HG02973 (cell line): ENCODE results near the gene NUMB.
"Not testable (repeated sequence)": the region's sequence is repeated elsewhere in the genome, so short reads cannot be mapped to it uniquely, and the experiment has no call there.

ENCODE experiments used
- ATAC-seq: cut with Tn5 transposase; IDR thresholded peaks from one replicate; pipeline ENCODE4 v1.9.1; 2021; ENCODE audit warnings: moderate library complexity; ENCODE audit not compliant: unreplicated experiment

NUMB gene

DNA sequence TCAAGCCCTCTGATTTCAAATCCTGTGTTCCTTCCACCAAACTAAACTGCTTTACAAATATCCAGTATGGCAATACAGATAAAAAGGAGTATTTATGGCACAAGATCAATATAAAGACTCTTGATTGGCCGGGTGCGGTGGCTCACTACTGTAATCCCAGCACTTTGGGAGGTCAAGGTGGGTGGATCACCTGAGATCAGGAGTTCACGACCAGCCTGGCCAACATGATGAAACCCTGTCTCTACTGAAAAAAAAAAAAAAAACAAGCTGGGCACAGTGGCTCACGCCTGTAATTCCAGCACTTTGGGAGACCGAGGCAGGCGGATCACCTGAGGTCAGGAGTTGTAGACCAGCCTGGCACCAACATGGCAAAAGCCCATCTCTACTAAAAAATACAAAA, 35.3 kb downstream of the NUMB start:
- not testable (repeated sequence) for ATAC-seq

DNA sequence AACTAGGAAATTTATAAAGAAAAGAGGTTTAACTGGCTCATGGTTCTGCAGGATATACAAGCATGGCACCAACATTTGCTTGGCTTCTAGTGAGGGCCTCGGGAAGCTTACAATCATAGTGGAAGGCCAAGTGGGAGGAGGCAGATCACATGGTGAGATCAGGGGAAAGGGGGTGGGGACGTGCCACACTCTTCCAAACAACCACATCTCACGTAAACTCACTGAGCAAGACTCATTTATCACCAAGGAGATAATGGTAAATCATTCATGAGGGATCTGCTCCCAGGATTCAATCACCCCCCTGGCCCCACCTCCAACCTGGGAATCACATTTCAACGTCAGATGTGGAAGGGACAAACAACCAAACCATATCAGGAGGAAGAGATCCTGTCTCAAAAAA, 35.8 kb downstream of the NUMB start:
- no peak for ATAC-seq

DNA sequence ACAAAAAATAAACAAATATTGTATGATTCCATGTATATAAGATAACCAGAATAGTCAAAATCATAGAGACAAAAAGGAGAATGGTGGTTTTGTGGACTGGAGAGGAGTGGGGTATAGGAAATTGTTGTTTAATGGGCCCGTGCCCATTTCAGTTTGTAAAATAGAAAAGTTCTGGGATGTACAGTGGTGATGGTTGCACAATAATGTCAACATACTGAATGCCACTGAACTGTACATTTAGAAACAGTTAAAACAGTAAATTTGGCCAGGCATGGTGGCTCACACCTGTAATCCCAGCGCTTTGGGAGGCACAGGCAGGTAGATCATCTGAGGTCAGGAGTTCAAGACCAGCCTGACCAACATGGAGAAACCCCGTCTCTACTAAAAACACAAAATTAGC, 40.1 kb downstream of the NUMB start:
- ATAC-seq, result no peak

GRCh38 chr14:73406248-73406647, 52.1 kb downstream of the NUMB start:
- not testable (repeated sequence) for ATAC-seq

GRCh38 chr14:73403181-73403752, 55.1 kb downstream of the NUMB start:
- no peak for ATAC-seq

GRCh38 chr14:73402579-73402978, 55.8 kb downstream of the NUMB start:
- no peak for ATAC-seq

GRCh38 chr14:73397810-73398209, 60.5 kb downstream of the NUMB start:
- ATAC-seq, result no peak

- no peak for ATAC-seq
Observed at GRCh38 chr14:73394317-73394716, 64.0 kb downstream of the NUMB start.

GRCh38 chr14:73393375-73393774, 65.0 kb downstream of the NUMB start:
- ATAC-seq, result no peak

DNA sequence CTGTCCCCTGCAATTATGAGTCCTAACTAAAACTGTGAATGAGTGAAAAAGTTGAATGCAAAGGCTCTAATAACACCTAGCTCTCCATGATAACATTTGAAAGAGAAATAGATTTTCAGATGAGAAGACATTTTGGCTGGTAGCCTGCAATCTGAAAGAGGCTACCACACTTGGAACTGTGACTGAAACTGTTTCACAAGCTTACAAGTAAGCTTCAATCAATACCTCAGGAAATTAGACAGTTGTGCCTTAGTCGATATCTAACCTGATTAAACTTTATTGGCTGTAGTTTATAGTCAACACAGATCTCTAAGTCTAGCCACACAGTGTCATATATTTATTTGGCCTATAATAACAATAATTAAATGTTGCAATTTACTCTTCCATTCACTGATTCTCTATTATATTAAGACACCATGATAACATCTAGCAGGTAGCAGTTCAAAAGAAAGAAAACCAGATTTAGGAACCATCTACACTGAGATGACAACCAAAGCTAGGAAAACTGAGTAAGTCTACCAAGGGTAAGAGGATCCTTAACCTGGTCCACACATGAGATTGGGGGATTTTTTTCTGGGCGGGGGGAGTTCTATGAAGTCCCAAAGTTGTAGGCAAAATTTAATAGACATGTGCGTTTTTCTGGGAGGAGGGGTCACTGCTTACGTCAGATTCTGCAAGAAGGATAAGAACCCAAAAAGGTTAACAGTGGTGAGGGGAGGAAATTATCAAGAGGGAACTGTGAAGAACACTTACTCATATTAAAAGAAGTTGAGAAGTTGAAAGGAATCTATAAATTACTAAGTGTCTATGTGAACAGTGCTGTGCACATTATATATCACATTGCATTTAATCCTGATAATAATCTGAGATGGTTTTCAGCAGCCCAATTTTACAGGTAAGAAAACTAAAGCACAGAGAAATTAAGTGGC, 65.8 kb downstream of the NUMB start:
- no peak for ATAC-seq

DNA sequence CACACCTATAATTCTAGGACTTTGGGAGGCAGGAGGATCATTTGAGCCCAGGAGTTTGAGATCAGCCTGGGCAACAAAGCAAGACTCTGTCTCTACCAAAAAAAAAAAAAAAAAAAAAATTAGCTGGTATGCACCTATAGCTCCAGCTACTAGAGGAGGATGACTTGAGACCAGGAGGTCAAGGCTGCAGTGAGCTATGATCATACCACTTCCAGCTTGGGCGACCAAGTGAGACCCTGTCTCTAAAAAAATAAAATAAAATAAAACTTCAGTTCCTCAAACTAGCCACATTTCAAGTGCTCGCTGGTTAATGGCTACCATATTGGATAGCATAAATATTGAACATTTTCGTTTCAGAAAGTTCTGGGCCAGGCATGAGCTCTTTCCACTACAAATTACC, 70.5 kb downstream of the NUMB start:
- ATAC-seq, result not testable (repeated sequence)

DNA sequence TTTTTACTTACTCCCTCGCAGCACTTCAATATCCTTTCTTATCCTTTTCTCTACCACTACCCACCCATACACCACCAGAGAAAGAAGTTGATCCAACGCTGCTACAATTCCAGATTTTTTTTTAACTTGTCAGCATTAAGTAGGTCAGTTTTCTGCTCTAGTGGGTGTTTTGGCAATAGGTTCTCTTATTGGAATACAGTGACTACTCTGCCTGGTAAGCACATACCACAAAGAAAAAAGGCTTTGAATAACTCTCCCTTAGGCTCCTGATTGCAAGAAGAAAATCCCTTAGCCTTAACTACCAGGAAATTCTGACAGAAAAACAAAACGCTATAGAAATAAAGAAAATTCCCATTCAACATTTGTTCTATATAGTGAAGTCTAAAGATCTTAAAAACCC, 72.0 kb downstream of the NUMB start:
- ATAC-seq, result no peak

GRCh38 chr14:73385021-73385420, 73.3 kb downstream of the NUMB start:
- not testable (repeated sequence) for ATAC-seq

DNA sequence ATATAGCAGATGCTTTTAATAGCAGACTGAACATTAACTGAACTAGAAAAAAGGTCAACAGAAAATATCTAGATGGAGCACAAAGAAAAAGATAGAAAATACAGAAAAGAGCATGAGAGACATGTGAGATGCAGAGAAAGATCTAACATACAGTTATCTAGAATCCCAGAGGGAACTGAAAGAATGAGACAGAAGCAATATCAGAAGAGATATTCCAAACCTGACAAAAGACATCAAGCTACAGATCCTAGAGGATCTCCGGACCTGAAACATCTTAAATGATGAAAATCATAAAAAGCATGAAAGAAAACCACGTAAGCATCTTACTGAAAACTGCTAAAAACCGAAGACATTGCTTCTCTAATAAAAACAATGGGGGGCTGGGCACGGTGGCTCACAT, 75.0 kb downstream of the NUMB start:
- ATAC-seq, result no peak

DNA sequence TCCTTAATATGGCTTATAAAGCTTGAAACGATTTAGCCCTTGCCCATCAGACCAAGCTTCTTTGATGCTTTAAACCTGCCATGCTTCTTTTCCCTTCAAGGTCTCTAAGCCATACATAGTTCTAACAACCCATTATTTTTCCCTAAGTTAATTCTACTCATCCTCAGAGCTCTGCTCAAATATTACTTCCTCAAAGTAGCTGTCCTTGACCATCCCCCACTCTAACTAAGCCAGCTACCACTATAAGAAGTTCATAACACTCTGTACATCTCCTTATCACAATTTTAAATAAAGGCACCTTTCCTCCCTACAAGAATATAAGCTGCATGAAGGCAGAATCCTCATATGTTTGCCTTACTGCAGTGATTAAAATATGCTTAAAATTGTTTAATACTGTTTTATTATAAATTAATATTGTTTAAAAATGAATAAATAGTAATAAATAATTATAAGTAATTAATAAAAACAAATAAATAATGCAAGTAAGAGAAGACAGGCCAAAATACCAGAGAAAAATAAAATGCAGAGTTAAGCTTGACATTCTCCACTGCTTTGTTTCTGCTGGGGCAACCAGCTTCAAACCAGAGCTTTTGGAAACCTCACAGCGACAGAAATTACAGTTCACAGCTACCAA, 76.8 kb downstream of the NUMB start:
- no peak for ATAC-seq

DNA sequence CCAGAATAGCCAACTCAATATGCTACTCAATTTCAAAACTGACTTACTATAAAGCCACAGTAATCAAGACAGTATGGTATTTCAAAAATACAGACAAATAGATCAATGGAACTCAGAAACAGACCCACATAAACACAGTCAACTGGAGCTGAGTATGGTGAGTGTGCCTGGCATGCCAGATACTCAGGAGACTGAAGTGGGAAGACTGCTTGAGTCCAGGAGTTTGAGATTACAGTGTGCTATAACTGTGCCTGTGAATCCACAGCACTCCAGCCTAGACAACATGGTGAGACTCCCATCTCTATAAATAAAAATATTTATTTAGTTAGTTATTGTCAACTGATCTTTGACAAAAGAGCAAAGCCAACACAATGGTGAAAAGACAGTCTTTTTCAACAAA, 81.8 kb downstream of the NUMB start:
- no peak for ATAC-seq

DNA sequence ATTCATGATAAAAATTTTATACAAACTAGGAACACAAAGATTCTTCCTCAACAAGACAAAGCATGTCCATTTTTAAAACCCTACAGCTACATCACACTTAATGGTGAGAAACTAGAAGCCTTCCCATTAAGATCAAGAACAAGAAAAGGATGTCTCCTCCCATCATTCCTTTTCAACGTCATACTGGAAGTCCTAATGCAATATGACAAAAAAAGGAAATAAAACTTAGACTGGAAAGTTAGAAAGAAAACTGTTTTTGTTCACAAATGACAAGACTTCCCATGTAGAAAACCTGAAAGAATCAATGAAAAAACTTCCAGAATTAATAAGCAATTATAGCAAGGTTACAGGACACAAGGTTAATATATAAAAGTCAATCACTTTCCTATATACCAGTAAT, 82.5 kb downstream of the NUMB start:
- no peak for ATAC-seq

DNA sequence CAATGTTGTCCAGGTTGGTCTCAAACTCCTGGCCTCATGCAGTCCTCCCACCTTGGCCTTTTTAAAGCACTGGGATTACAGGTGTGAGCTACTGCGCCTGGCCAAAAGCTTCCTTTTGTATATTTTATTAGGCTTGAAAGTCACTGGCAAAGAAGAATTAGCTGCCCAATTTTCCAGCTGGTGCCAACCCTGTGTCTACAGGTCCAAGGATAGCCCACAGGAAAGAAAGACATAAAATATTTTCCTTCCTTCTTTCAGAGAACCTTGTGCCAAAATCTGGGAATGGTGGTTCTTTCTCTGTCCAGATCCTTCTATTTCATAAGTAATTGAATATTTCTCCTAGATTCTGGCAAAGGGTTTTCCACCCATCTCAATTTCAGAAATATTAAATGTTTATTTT, 84.1 kb downstream of the NUMB start:
- ATAC-seq, result no peak

- ATAC-seq, result no peak
Observed at GRCh38 chr14:73372529-73372928, 85.8 kb downstream of the NUMB start.

DNA sequence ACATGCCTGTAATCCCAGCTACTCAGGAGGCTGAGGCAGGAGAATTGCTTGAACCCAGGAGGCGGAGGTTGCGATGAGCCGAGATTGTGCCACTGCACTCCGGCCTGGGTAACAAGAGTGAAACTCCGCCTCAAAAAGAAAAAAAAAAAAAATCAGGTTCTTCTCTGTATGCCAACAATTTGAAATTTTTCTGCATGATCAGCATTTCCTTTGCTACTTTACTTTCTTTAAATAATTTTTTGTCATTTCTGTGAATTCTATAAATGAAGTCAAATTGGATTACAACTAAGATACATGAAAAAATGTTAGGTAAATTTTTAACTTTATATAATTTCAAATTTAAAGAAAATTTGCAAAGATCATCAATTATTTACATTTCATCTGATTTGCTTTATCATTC, 87.8 kb downstream of the NUMB start:
- no peak for ATAC-seq

GRCh38 chr14:73369428-73369827, 88.9 kb downstream of the NUMB start:
- ATAC-seq, result no peak

- no peak for ATAC-seq
Observed at GRCh38 chr14:73368616-73369015, 89.7 kb downstream of the NUMB start.
